Endothelial cell of umbilical vein (primary cell): ENCODE data around the gene RELCH. TPM values are rescaled to one million over a fixed set of nuclear protein-coding genes. Genes with fewer than 3 reads are reported as not detected.
A peak's percentile ranks its signal among the peaks of the same experiment; 100 is the strongest.

Source experiments
- Bru-seq: library from RNA; stranded (reverse); fragments of 400-500 nt; gene quantifications from one replicate; lab custom pipeline; 2021; lab: Mats Ljungman, UMichigan
- BruChase-seq, 2 experiments: library from RNA; stranded (reverse); fragments of 400-500 nt; gene quantifications; one replicate each; lab custom pipeline; 2021; lab: Mats Ljungman, UMichigan
- BruUV-seq: library from RNA; stranded (reverse); fragments of 400-500 nt; replicated peaks from 2 replicates; lab custom pipeline; 2021; lab: Mats Ljungman, UMichigan
- CTCF ChIA-PET: fragments of 300-600, 350-600 bp; sonication (Branson Sonifier 250); formaldehyde crosslinking; loops from one replicate; lab custom pipeline; 2021; ENCODE audit warnings: antibody characterized with exemption, inconsistent platforms; lab: Charles Lee
- POLR2A ChIA-PET: fragments of 300-600, 350-600 bp; sonication (Branson Sonifier 250); formaldehyde crosslinking; loops from one replicate; lab custom pipeline; 2021; ENCODE audit warnings: antibody characterized with exemption, inconsistent platforms; lab: Charles Lee
- DNase-seq: peaks from one replicate; pipeline ENCODE4 v3.0.0-alpha.2; 2011; ENCODE audit warnings: low read depth, low spot score
- FAIRE-seq: peaks from 2 replicates; lab custom pipeline; 2011; peaks lifted over from hg19 to GRCh38; lab: Jason Lieb, UNC
- H2AFZ ChIP-seq: 2 replicates; pipeline ENCODE4 v1.6.0; 2012; ENCODE audit warnings: low read depth, low read length, control low read depth, inconsistent platforms
- H3K27ac ChIP-seq: 2 replicates; pipeline ENCODE4 v1.5.1; 2011; ENCODE audit warnings: low read depth, mild to moderate bottlenecking, control low read depth, low read length, moderate library complexity; ENCODE audit not compliant: insufficient read depth
- H3K27me3 ChIP-seq, 2 experiments: 2 replicates each; pipeline versions ENCODE4 v1.6.0 to v1.6.1; 2011; ENCODE audit warnings: low read length in 2 of 2, mixed read lengths in 1 of 2; ENCODE audit not compliant: control insufficient read depth in 2 of 2, insufficient read depth in 2 of 2
- H3K36me3 ChIP-seq, 2 experiments: 2 replicates in 1 of 2; 3 replicates in 1 of 2; pipeline ENCODE4 v1.5.1; 2011; ENCODE audit warnings: low read length in 2 of 2, mild to moderate bottlenecking in 1 of 2, moderate library complexity in 1 of 2; ENCODE audit not compliant: control insufficient read depth in 2 of 2, insufficient read depth in 2 of 2; ENCODE audit errors: extremely low read depth in 1 of 2
- H3K4me1 ChIP-seq: 3 replicates; pipeline ENCODE4 v1.5.1; 2011; ENCODE audit warnings: mild to moderate bottlenecking, low read length; ENCODE audit not compliant: control insufficient read depth, insufficient read depth; ENCODE audit errors: extremely low read depth
- H3K4me2 ChIP-seq: 2 replicates; pipeline ENCODE4 v1.6.1; 2011; ENCODE audit warnings: low read length, control low read depth, mixed read lengths; ENCODE audit not compliant: insufficient read depth
- H3K4me3 ChIP-seq, 3 experiments: fragments of 200-600 bp in 1 of 3; sonication (generic), shearing (Covaris generic) in 1 of 3; replicated peaks in 1 of 3; 2 replicates each; pipeline ENCODE4 v1.5.1; 2011 to 2016; ENCODE audit warnings: control low read depth in 3 of 3, low read length in 3 of 3, mild to moderate bottlenecking in 2 of 3, inconsistent platforms in 1 of 3, low read depth in 1 of 3, moderate library complexity in 1 of 3; ENCODE audit not compliant: insufficient read depth in 1 of 3
- H3K79me2 ChIP-seq: 2 replicates; pipeline ENCODE4 v1.6.0; 2012; ENCODE audit warnings: low read length, inconsistent platforms; ENCODE audit not compliant: control insufficient read depth, insufficient read depth
- H3K9ac ChIP-seq: replicated peaks from 2 replicates; pipeline ENCODE3; 2011; ENCODE audit warnings: low read length, control low read depth; ENCODE audit not compliant: insufficient read depth; ENCODE audit errors: extremely low read depth
- H3K9me1 ChIP-seq: replicated peaks from 3 replicates; pipeline ENCODE4 v1.6.0; 2011; ENCODE audit warnings: mild to moderate bottlenecking, low read length; ENCODE audit not compliant: control insufficient read depth, insufficient read depth; ENCODE audit errors: extremely low read depth
- H3K9me3 ChIP-seq: replicated peaks from 2 replicates; pipeline ENCODE4 v1.5.1; 2012; ENCODE audit warnings: low read length, inconsistent platforms; ENCODE audit not compliant: control insufficient read depth, insufficient read depth
- H4K20me1 ChIP-seq: replicated peaks from 2 replicates; pipeline ENCODE3; 2011; ENCODE audit warnings: mild to moderate bottlenecking, low read length; ENCODE audit not compliant: control insufficient read depth, insufficient read depth; ENCODE audit errors: extremely low read depth
- GATA2 ChIP-seq: IDR thresholded peaks from 2 replicates; pipeline ENCODE4 v1.7.0; 2011; ENCODE audit warnings: low read depth, mild to moderate bottlenecking, moderate library complexity, mixed read lengths, low read length; ENCODE audit not compliant: insufficient read length, insufficient read depth
- POLR2A ChIP-seq: IDR thresholded peaks from 2 replicates; pipeline ENCODE4 v1.6.1; 2012; ENCODE audit warnings: low read depth, mild to moderate bottlenecking, control low read depth, low read length
- POLR2AphosphoS5 ChIP-seq: IDR thresholded peaks from 2 replicates; pipeline ENCODE4 v1.6.1; 2012; ENCODE audit warnings: low read depth, mild to moderate bottlenecking, control low read depth, low read length, moderate library complexity; ENCODE audit not compliant: insufficient read depth
- dilution Hi-C: fragments of 300-500 bp; cut with MboI; formaldehyde crosslinking; loops from one replicate; pipeline ENCODE4 v1.15.0; 2019; ENCODE audit warnings: low sequenced_read_pairs; ENCODE audit not compliant: extremely low pct_ligation_motif_present
- intact Hi-C: fragments of 100-400 bp; cut with micrococcal nuclease; formaldehyde crosslinking; loops from one replicate; pipeline ENCODE4 v1.10.0; 2022
- long read RNA-seq: library from polyadenylated mRNA; stranded (forward); transcript quantifications from one replicate; pipeline ENCODE4 v2.0.0, GENCODE V29; 2021
- polyA minus RNA-seq, 3 experiments: library from RNA; depleted of rRNA, polyadenylated mRNA; stranded (reverse); fragments of >200 nt; gene quantifications; 1 replicate in 1 of 3; 2 replicates in 2 of 3; pipeline ENCODE4 v1.2.3, GENCODE V29; 2011
- polyA plus RNA-seq, 4 experiments: library from polyadenylated mRNA; depleted of rRNA in 3 of 4; stranded (reverse) in 3 of 4; unstranded in 1 of 4; fragments of >200 nt; gene quantifications; 2 replicates each; pipeline versions ENCODE4 v1.2.1 to v1.2.3, GENCODE V29; 2011 to 2012; ENCODE audit warnings: missing spikeins in 1 of 4
- total RNA-seq: library from RNA; stranded (reverse); gene quantifications from 2 replicates; pipeline ENCODE4 v1.2.3, GENCODE V29; 2021

RELCH gene, protein sequence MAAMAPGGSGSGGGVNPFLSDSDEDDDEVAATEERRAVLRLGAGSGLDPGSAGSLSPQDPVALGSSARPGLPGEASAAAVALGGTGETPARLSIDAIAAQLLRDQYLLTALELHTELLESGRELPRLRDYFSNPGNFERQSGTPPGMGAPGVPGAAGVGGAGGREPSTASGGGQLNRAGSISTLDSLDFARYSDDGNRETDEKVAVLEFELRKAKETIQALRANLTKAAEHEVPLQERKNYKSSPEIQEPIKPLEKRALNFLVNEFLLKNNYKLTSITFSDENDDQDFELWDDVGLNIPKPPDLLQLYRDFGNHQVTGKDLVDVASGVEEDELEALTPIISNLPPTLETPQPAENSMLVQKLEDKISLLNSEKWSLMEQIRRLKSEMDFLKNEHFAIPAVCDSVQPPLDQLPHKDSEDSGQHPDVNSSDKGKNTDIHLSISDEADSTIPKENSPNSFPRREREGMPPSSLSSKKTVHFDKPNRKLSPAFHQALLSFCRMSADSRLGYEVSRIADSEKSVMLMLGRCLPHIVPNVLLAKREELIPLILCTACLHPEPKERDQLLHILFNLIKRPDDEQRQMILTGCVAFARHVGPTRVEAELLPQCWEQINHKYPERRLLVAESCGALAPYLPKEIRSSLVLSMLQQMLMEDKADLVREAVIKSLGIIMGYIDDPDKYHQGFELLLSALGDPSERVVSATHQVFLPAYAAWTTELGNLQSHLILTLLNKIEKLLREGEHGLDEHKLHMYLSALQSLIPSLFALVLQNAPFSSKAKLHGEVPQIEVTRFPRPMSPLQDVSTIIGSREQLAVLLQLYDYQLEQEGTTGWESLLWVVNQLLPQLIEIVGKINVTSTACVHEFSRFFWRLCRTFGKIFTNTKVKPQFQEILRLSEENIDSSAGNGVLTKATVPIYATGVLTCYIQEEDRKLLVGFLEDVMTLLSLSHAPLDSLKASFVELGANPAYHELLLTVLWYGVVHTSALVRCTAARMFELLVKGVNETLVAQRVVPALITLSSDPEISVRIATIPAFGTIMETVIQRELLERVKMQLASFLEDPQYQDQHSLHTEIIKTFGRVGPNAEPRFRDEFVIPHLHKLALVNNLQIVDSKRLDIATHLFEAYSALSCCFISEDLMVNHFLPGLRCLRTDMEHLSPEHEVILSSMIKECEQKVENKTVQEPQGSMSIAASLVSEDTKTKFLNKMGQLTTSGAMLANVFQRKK
- total RNA-seq (20.7 and 25.2 TPM in 2 replicates), polyA plus RNA-seq (3.9 and 6.6 TPM in 2 replicates), polyA minus RNA-seq (60.4 and 69.7 TPM in 2 replicates), Bru-seq, nascent RNA (percentile 89 among the genes with signal in this experiment), BruChase-seq, experiment 1, labeled RNA remaining after a 6-hour chase (percentile 55 among the genes with signal in this experiment), BruChase-seq, experiment 2, labeled RNA remaining after a 2-hour chase (percentile 75 among the genes with signal in this experiment)
- polyA plus RNA-seq (2011; cell fraction: cytosol; rRNA removed), result 5.6 and 6.6 TPM in 2 replicates
- polyA plus RNA-seq (2011; cell fraction: nucleus; rRNA removed), result 39.1 and 40.7 TPM in 2 replicates
- polyA plus RNA-seq (2012), result 9.2 and 15.7 TPM in 2 replicates
- polyA minus RNA-seq (2011; cell fraction: cytosol; rRNA and poly(A)+ RNA removed), result 8.6 TPM
- 98.1 and 143 TPM in 2 replicates for polyA minus RNA-seq (2011; cell fraction: nucleus; rRNA and poly(A)+ RNA removed)
- long read RNA-seq, full-length matches to known transcripts, result 12 of 22 reads
- long read RNA-seq, partial matches to known transcripts, result 4 of 22 reads
- long read RNA-seq, other reads (novel, unspliced or antisense), result 6 of 22 reads

GRCh38 chr18:62186774-62187542, at the start of gene RELCH, which contains the start of gene PIGN:
TSS of gene RELCH (plus strand) at chr18:62187255. CDS start at chr18:62187506, 251 bp downstream.
TSS of gene PIGN (minus strand) at chr18:62187056. CDS start at chr18:62161353, 25,703 bp downstream.
- H3K9ac ChIP-seq, result peak within 1 kb of the TSS; percentile 85
- H3K79me2 ChIP-seq, result peaks cover 49% of the 10 kb centered on the region
- DNase-seq, result peak; percentile 99
- ChIA-PET POLR2A (interaction anchor here (0.5 to 0.8 kb wide), 5 partner anchors 11 to 1231 kb away, joined by 3 to 7 read pairs (median 4); no protein-coding TSS in a partner anchor), CTCF (interaction anchor here (0.6 to 4.7 kb wide), 16 partner anchors 11 to 528 kb away, joined by 3 to 30 read pairs (median 6); no protein-coding TSS in a partner anchor)
- peak within 1 kb of the TSS; percentile 79 for H3K27ac ChIP-seq
- dilution Hi-C loops, result no loop called here
- H3K9me3 ChIP-seq, result no peaks in the 10 kb centered on the region
- peak; percentile 95 for FAIRE-seq
- peaks cover 34% of the 10 kb centered on the region for H3K4me1 ChIP-seq
- intact Hi-C loops, result loop anchor here (1.0 kb wide), 5 partner anchors 13 to 528 kb away; partner anchors contain the start of gene PHLPP1
- no peak for TF ChIP-seq GATA2
- TF ChIP-seq POLR2A, result peak; percentile 88
- peak; percentile 61 for TF ChIP-seq POLR2AphosphoS5
- no peaks in the 10 kb centered on the region for H3K9me1 ChIP-seq
- H3K4me3 ChIP-seq, result peak within 1 kb of the TSS; percentile 86 to 97 (median 94)
- no peaks in the 10 kb centered on the region for H3K36me3 ChIP-seq
- H2AFZ ChIP-seq, result peak within 1 kb of the TSS; percentile 93
- no peaks in the 10 kb centered on the region for H4K20me1 ChIP-seq
- H3K4me2 ChIP-seq, result peak within 1 kb of the TSS; percentile 95
- BruUV-seq, result no TSS peak
- no peaks in the 10 kb centered on the region for H3K27me3 ChIP-seq
